HT-29 (cell line): ENCODE measurements around the gene TAF3. TPM values are rescaled to one million over a fixed set of nuclear protein-coding genes. Genes with fewer than 3 reads are reported as not detected.
"Not testable (repeated sequence)": the region's sequence is repeated elsewhere in the genome, so short reads cannot be mapped to it uniquely, and the experiment has no call there.

ENCODE experiments used
- DNase-seq: peaks from one replicate; pipeline ENCODE4 v3.0.0-alpha.2; 2015; ENCODE audit warnings: low spot score
- total RNA-seq: library from RNA; depleted of rRNA; stranded (reverse); fragments of >200 nt; shearing (Covaris generic); gene quantifications from 2 replicates; pipeline ENCODE4 v1.2.3, GENCODE V29; 2014

Gene TAF3
- total RNA-seq, 1 experiment from 2014 or later, result 2.3 TPM

DNA sequence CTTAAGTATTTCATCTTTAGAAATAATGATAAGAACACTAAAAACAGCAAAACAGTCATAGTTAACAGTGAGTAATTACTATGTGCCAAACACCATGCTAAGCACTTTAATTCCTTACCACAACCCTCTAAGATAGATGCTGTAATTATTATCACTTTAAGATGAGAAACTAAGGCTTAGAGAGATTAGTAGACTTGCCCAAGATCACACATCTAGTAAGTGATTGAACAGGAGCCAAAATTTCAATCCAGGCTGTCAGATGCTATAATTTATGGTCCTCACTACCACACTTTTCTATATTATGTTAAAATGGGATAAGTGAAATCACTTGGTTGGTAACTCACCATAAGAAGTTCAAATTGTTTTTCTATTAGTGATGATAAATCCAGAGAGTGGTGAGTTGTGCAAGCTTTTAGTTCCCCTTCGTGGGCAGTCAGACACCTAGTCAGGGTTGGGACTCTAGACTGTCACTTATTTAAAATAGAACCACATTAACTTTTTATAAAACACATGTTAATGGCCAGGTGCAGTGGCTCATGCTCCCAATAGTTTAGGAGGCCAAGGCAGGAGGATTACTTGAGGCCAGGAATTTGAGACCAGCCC is 150.3 kb downstream of the TAF3 start:
- DNase-seq, result no peak

DNA sequence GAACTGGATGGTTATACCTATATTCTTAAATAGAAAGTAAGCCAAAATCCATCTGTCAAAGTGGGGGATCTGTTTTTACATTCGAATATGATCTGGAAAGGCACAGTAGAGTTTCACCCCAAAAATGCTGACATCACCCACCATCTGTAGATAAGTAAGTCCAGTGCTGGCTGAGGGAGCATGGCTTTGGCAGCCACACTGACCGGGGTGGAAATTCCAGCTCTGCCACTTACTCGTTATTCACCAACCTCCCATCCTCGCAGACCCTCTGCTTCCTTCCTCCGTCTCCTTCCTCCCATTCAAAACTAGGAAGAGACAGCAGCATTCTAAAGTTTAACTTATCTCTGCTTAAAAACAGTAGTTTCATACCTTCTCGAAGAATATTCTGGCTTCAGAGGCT is 151.3 kb downstream of the TAF3 start:
- DNase-seq, result no peak

DNA sequence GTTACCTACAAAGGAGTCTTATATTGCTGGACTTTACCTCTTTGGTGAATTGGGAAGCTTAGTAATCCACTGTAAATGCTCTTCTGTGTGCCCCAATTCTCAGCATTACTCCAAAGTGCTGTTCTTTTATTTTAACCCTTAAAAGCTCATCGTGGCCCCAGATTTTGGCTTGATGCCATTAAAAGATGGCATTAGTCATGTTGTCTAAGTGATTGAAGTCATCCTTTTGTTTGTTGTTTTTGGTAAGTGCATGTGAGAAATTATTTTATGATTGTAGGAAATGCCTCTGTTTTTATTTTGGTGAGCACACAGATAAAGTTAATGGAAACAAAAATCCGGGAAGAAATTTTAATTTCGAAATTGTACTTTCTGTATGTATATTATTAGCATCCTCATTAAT is 153.6 kb downstream of the TAF3 start:
- DNase-seq, result no peak

DNA sequence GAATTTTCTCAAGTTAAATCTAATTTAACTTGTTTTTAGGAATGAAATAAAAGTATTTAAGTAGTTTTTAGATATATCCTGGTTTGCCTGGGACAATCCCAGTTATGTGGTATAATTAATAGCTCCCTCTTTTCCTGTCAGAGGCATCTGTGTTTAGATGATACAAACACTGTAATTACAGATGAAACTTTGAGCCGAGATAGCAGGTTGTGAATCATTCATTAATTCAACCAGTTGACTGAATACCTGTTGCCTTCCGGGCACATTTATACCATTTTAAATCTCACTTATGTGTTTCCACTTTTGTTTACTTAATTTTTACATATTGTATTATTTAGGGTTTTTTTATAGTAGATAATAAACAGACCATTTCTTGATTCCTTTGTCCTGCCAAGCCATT is 154.1 kb downstream of the TAF3 start:
- DNase-seq, result no peak

DNA sequence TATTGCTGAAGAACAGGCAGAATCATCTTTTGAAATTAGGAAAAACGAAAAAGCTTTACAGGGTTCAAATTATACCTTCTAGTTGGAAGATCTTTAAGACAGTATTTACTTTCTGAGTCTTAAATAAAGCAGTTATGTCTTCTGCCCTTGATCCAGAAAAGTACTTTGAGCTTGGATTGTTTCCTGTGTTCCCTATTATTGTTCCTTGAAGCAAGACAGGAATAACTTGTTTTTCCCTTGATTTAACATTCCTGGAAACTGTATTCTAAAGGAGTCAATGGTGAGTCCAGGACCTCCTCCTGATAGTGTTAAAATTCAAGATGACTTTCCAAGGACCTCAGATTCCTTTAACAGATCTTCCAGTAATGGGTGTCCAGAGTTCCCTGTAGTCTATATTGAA is 161.9 kb downstream of the TAF3 start:
- no peak for DNase-seq

DNA sequence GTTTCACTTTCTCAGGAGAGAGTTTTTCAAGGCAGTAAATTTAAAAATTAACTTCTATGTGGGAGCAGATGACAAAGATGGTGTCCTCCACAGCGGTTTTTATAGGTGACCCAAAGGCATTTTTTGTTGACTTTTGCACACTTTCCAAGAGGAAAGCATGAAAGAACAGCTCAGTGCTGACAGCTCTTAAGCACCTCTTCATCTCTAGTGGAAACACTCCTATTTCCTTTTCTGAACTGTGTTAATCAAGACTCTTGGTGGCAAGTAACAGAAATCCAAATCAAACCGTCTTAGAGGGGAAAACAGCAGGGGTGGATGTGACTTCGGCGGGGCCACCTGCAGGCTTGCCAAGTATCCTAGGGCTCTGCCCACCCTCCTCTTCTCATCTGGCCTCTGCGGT is 164.4 kb downstream of the TAF3 start:
- no peak for DNase-seq

DNA sequence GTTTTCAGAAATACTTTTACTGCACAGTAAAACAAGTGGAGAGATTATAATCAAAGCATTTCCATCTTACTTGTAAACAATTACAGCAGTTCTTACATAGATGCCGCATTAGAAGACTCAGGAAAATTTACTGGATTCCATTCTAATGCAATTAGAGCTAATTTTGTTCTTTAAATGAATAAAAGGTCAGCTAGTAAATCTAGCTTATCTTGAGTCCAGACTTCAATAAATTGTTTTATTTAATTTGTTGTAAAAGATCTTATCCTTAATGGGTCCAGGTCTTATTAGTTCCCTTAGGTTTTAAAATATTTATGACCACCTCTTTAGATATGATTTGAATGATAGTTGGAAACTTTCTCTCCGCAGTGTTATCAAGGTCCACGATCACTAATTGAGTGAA is 166.0 kb downstream of the TAF3 start:
- DNase-seq, result no peak

DNA sequence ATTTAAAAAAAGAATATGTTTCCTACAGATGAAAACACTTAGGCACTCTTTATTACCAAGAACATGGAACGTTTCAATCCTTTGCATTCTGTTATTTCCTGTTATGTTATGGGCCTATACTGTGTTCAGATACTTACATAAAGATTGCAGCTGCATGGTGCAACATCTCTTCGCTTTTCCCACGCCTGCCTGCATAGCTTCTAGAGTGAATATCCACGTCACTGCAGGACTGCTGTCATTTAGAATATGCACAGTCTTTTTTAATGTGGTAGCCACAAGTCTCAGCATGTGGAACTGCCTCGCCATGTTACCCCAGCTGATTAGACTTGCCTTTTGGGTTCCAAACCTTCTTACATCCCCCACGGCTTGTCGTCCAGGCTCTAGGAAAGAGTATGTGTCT is 166.6 kb downstream of the TAF3 start:
- no peak for DNase-seq

DNA sequence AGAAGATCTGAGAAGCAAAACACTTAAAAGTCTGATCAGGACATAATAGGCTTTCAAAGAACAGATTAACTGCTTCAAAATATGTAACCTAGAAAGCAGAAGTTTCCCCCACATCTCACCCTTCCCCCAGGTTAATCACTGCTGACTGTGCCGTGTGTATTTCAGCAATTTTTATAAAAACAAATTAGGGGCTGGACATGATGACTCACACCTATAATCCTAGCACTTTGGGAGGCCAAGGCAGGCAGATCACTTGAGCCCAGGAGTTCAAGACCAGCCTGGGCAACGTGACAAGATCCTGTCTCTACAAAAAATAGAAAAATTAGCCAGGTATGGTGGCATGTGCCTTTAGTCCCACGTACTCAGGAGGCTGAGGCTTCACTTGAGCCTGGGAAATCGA is 168.5 kb downstream of the TAF3 start:
- no peak for DNase-seq

DNA sequence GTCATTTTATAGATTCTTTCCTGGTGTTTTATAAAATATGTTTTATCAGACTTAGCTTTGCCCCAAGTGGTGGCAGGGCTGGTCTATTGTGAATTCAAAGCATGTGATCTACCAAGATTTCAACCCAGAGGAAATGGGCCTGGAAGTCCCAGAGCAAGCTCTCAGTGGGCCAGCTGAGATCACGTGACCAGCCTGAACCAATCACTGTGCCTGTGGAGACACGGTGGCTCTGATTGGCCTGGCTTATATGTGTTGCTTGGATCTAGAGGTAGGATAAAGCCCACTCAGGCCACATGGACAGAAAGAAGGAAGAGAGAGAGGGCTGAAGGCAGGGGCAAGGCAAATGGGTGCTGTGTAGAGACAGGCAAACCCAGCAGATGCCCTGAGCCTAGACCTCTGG is 170.7 kb downstream of the TAF3 start:
- no peak for DNase-seq

DNA sequence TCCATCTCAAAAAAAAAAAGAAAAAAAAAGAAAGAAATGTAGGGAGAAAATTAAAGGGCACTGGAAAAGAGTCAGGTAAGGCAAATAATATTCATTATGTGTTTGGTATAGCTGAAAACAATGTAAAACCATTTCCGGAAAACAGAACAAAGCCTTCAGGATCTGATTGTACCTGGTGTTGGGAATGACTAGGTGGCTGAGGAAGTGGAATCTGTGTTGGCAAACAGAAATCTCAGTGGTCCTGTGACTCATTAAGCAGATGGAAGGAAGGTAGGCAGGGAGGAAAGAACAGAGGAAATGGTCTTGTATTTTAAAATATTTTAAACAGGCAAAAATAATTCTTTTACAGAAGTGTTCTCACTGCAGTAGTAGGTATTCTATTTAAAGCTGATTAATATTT is 180.5 kb downstream of the TAF3 start:
- no peak for DNase-seq

DNA sequence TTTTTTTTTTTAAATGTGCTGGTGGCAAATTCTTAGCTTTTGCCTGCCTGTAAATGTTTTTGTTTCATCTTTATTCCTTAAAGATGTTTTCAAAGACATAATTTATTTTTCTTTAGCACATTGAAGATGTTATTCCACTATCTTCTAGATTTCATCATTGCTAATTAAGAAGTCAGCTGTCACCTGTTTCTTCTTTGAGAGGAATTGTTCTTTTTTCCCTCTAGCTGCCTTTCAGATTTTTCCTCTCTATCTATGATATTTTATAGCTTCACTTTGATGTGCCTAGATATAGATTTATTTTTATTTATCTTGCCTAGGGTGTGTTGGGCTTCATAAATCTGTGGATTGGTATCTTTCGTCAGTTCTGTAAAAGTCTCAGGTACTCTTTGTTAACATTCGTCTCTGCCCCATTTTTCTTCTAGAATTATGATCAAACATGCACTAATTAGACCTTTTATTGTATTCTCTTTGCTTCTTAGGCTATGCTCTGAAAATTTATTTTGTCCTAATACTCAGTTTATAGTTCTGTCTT is 186.2 kb downstream of the TAF3 start:
- no peak for DNase-seq

DNA sequence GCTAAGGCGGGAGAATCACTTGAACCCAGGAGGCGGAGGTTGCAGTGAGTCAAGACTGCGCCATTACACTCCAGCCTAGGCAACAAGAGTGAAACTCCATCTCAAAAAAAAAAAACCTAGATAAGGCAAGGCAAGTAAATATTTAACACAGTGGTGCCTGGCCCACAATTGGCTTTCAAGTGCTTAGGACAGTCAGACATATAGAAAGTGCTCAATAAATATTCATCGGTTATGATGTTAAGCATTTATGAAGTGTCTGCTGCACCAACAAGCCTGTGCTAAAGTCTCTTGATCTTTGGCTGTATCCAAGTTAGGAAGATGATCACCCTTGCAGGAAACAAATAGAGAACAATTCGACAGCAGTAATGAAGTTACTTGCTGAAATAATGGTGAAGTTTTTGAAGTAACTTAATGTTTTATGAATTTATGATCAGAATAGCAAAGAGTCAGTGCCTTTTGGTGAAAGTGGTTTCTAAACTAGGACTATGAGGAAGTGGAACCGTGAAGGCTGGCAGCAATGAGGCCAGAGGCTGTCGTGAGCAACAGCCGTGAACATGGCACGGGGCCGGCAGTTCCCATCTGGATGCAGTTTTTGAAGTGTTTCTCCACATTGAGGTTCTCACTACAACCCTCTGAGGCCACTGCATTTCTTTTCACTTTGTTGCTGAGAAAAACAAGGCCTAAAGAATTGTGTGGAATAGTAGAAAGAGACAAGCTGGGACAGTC is 188.1 kb downstream of the TAF3 start:
- no peak for DNase-seq

DNA sequence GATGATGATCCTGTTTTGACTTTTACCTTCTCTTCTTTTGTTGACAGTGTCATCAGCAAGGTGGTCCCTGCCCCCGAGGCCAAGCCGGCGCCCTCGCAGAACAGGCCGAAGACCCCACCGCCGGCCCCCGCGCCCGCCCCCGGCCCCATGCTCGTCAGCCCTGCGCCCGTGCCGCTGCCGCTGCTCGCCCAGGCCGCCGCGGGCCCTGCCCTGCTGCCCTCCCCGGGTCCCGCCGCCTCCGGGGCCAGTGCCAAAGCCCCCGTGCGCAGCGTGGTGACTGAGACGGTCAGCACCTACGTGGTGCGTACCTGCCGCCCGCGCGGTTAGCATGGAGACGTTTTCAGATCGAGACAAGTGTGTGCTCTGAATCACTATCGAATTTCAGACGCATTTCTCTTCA is 190.7 kb downstream of the TAF3 start:
- DNase-seq, result no peak

DNA sequence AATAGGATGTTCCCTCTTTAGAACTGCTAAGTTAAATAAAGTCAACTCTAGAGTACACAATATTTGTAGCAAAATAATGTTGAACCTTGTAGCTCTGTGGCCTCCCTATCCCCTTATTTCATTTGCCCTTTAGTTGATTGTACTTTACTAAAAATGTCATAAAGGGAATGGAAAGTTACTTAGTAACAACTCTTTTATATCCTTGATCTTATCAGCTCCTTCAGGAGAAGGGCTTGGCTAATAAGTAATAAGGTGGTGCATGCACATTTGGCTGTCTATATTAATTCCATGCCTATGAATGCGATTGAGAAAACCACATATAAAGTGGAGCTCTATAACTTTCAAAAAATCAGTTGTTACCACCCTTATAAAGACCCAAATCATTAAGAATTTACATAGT is 194.7 kb downstream of the TAF3 start:
- DNase-seq, result peak; percentile 78

DNA sequence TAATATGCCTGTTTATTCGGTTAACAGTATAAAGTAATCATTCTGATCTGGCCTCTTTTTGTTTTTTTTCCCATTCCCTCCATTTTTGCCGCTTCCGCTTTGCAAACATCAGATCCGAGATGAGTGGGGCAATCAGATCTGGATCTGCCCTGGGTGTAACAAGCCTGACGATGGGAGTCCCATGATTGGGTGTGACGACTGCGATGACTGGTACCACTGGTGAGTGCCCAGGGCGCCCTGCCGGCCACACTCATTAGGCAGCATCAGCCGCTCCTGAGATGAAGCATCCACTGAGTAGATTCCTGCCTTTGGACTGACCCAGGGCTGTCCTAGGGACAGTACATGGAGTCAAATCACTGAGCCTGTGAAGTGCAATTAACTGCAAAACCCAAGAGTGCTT is 195.3 kb downstream of the TAF3 start:
- no peak for DNase-seq

DNA sequence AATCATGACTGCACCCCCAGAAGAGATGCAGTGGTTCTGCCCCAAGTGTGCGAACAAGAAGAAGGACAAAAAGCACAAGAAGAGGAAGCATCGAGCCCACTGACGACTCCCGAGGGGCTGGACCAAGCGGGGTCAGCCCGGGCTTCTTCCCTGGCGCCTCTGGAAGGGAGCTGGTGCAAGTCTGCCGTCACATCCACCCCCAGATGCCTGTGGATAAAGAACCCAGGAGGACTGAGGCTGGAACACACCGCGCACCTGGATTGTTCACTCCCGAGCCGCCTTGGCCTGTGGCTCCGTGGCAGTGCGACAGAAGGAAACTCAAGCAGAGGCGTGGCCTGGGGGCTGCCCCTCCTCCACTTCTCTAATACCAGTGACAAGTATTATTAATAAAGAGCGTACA is 196.3 kb downstream of the TAF3 start:
- no peak for DNase-seq

DNA sequence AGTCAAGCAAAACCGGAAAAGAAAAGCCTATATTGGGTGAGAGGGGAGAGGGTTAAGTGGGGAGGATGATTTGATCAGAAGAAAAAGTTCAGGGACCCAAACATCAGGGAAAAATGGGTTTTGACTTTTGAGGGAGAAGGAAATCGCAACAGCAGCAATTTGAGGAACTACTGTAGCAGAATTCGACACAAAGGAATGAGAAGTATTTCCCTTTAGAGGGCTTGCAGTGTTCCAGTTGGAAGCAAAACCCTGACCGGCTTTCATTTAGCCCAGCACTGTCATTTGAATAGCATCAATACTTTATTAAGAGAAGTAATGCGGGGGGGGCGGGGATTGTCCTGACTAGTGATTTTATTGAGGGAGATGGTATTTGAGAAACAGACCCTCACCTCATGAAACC is 199.0 kb downstream of the TAF3 start:
- DNase-seq, result no peak

DNA sequence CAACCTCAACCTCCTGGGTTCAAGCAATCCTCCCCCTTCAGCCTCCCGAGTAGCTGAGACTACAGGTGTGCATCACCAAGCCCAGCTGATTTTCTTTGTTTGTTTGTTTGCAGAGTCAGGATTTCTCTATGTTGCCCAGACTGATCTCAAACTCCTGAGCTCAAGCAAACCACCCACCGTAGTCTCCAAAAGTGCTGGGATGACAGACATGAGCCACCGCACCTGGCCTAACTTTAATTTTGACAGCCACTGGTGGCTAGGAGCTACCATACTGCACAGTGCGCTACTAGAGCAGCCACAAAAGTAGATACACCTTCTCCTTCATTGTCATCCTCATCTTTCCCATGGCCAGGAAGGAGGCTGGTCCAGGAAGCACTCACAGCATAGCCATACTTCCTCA is 205.0 kb downstream of the TAF3 start:
- no peak for DNase-seq

DNA sequence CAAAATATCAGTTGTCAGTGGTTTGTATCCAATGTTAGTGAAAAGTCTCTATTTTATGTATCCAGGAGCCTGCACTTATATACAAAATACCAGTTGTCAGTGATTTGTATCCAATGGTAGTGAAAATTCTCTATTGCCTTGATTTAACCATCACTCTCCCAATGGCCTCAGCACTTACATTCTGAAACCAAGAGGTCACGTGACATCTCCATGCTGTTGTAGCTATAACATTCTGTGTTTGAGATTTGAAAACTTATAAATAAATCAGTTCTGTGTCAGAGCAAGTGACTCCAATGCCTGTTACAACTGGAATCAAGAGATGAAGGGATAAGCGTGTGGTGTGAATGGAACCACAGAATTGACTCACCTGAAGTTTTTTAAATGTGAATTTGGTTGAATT is 205.5 kb downstream of the TAF3 start:
- DNase-seq, result no peak

DNA sequence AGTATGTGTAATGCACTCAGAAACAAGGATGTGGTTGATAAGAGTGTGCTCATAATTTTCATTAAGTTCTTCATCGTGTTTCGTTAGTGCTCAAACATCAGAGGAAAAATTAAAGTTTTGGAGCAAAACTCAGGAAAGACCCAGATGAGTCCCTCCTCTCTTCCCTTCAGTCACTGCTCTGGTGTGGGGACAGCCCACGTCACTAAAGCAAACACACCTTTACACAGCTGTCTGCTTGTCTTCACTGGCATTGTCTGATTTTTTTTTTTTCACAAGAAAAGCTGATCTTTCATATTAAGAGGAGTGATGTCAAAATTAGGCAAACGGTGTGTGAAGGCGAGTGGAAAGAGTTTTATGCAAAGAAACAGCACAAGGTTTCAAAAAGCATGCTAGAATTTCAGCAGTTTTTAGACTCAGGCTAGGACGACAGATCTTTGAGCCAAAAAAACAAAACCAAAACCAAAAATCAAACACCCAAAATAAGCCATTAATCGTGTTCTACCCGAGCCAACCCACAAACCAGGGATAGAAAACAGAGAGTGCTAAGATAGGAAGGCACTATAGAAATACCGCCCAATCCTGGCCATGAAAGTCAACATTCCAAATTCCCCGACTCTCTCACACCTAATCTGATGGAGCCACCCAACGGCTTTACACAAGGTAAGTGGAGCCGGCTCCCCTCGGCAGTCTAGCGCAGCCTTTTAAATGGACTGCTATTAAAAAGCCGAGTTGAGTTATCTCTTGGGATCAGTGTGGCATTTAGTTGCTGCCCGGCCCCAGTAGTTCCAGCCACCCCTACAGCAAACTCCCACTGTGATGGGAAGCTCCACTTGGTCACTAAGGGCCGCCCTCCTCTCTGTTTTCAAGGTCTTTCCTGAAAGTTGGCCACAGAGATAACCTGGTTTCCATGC is 208.3 kb downstream of the TAF3 start:
- DNase-seq, result peak; percentile 26

DNA sequence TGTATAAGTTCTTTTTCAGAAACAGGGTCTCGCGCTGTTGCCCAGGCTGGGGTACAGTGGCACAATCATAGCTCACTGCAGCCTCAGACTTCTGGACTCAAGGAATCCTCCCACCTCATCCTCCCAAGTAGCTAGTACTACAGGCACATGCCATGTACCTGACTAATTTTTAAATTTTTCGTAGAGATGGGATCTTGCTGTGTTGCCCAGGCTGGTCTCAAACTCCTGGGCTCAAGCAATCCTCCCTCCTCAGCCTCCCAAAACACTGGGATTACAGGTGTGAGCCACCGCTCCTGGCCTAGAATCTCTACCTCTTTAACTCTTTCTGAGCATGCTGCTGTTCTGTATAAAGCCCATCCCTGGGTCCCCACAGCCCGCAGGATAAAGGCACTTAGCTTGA is 212.9 kb downstream of the TAF3 start:
- not testable (repeated sequence) for DNase-seq
